OCI-LY3 (cell line): ENCODE measurements around the gene ANAPC15.

Source experiments
- H2AFZ ChIP-seq: fragments of 200-600, 300-600 bp; shearing (Covaris generic); 2 replicates; pipeline ENCODE4 v1.6.0; 2014; ENCODE audit warnings: antibody characterized with exemption, low read depth, low read length
- H3K27ac ChIP-seq: fragments of 200-600, 300-600 bp; sonication (generic); 2 replicates; pipeline ENCODE4 v1.5.1; 2014; ENCODE audit warnings: mild to moderate bottlenecking, low read length, moderate library complexity, mixed read lengths
- H3K27me3 ChIP-seq: fragments of 200-600, 300-600 bp; sonication (generic); 2 replicates; pipeline ENCODE4 v1.6.1; 2014; ENCODE audit warnings: low read depth, low read length, mixed read lengths
- H3K36me3 ChIP-seq: fragments of 200-600, 300-600 bp; sonication (generic); replicated peaks from 2 replicates; pipeline ENCODE3; 2014; ENCODE audit warnings: low read depth, low read length, mixed read lengths
- H3K4me1 ChIP-seq: fragments of 300-600, 200-600 bp; sonication (generic); 2 replicates; pipeline ENCODE4 v1.6.1; 2014; ENCODE audit warnings: low read length, mixed read lengths
- H3K4me2 ChIP-seq: fragments of 200-600, 300-600 bp; sonication (generic); 2 replicates; pipeline ENCODE4 v1.6.1; 2014; ENCODE audit warnings: low read length, mixed read lengths
- H3K4me3 ChIP-seq: fragments of 300-600, 200-600 bp; sonication (generic); 2 replicates; pipeline ENCODE4 v1.5.1; 2014; ENCODE audit warnings: antibody characterized with exemption, mild to moderate bottlenecking, low read length, moderate library complexity
- H3K79me2 ChIP-seq: fragments of 300-600, 200-600 bp; shearing (Covaris generic); 2 replicates; pipeline ENCODE4 v1.6.1; 2014; ENCODE audit warnings: mild to moderate bottlenecking, low read length, mixed read lengths
- H3K9ac ChIP-seq: fragments of 300-600, 200-600 bp; shearing (Covaris generic); 2 replicates; pipeline ENCODE4 v1.6.0; 2014; ENCODE audit warnings: mild to moderate bottlenecking, low read length, moderate library complexity
- H3K9me3 ChIP-seq: fragments of 200-600, 300-600 bp; shearing (Covaris generic); 2 replicates; pipeline ENCODE4 v1.6.1; 2014; ENCODE audit warnings: low read length, mixed read lengths; ENCODE audit not compliant: insufficient read depth
- H4K20me1 ChIP-seq: fragments of 200-600, 300-600 bp; sonication (generic); 2 replicates; pipeline ENCODE4 v1.6.1; 2016; ENCODE audit warnings: low read length, mixed read lengths; ENCODE audit not compliant: insufficient read depth
- EZH2phosphoT487 ChIP-seq: fragments of 200-600 bp; shearing (Covaris generic); IDR thresholded peaks from 2 replicates; pipeline ENCODE4 v1.6.1; 2018; ENCODE audit warnings: antibody characterized with exemption, mixed run types, low read depth
- TF ChIP-seq, protein P1 (sequence below): fragments of 200-600, 300-600 bp; sonication (generic); IDR thresholded peaks from 2 replicates; pipeline ENCODE4 v1.5.1; 2014; ENCODE audit warnings: antibody characterized with exemption, low read length, low read depth

Gene ANAPC15

GRCh38 chr11:72066855-72067254, 45.6 kb downstream of the ANAPC15 start:
- Histone ChIP-seq H3K79me2 (peaks cover 35% of the 10 kb centered on the region), H4K20me1 (peaks cover 32% of the 10 kb centered on the region), H3K9me3 (no peaks in the 10 kb centered on the region), H3K9ac (no peak overlapping the region), H3K36me3 (peaks cover 17% of the 10 kb centered on the region), H3K4me2 (no peak overlapping the region), H2AFZ (no peak overlapping the region), H3K27me3 (no peaks in the 10 kb centered on the region), H3K4me3 (no peak overlapping the region), H3K4me1 (peaks cover 19% of the 10 kb centered on the region), H3K27ac (no peak overlapping the region)
- no peak for TF ChIP-seq EZH2phosphoT487
- TF ChIP-seq, protein P1, sequence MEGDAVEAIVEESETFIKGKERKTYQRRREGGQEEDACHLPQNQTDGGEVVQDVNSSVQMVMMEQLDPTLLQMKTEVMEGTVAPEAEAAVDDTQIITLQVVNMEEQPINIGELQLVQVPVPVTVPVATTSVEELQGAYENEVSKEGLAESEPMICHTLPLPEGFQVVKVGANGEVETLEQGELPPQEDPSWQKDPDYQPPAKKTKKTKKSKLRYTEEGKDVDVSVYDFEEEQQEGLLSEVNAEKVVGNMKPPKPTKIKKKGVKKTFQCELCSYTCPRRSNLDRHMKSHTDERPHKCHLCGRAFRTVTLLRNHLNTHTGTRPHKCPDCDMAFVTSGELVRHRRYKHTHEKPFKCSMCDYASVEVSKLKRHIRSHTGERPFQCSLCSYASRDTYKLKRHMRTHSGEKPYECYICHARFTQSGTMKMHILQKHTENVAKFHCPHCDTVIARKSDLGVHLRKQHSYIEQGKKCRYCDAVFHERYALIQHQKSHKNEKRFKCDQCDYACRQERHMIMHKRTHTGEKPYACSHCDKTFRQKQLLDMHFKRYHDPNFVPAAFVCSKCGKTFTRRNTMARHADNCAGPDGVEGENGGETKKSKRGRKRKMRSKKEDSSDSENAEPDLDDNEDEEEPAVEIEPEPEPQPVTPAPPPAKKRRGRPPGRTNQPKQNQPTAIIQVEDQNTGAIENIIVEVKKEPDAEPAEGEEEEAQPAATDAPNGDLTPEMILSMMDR = no peak

DNA sequence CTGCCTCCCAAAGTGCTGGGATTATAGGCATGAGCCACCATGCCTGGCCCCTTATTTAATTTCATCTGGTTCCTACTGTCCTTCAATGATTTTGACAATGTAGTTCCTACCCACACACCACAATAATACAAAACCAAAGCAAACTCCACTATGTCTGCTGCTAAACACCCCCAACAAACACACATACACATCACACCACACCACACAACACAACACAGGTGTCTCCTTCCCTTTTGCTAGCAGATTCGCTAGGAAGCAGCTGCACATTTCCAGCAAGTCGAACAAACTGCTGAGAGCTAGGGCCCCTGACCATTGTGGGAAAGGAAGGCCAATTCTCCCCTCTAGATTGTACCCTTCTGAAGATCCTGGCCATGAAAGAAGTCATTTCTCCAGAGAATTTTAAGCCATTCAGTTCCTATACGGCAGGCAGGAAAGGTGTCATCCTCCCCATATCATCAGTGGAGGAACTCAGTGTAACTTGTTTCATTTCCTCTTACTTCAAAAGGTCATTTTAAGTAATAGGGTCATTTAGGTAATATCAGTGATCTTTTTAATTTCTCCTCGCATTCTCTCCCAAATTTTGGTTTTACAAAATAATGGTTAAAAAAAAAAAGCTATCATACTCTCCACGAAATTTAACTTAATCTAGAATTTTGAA, 50.6 kb downstream of the ANAPC15 start:
- Histone ChIP-seq H4K20me1 (no peaks in the 10 kb centered on the region), H3K27ac (no peak overlapping the region), H3K79me2 (peaks cover 9% of the 10 kb centered on the region; the same call in 1 of the 2 replicates), H3K9me3 (no peaks in the 10 kb centered on the region), H3K4me3 (no peak overlapping the region), H3K4me1 (peaks cover 5% of the 10 kb centered on the region; the same call in 1 of the 2 replicates), H3K9ac (no peak overlapping the region), H3K4me2 (peak overlapping the region; percentile 27; the same call in 1 of the 2 replicates), H3K27me3 (no peaks in the 10 kb centered on the region), H2AFZ (no peak overlapping the region), H3K36me3 (peaks cover 15% of the 10 kb centered on the region)
- TF ChIP-seq, protein P1 = no peak
- no peak for TF ChIP-seq EZH2phosphoT487
